Panc1 (cell line): ENCODE results near the gene CCDC187. TPM values are rescaled to one million over a fixed set of nuclear protein-coding genes. Genes with fewer than 3 reads are reported as not detected.

Experiments
- ATAC-seq: fragments of 200-7000 bp; cut with Tn5 transposase; 2 replicates; pipeline ENCODE4 v1.9.1; 2020; ENCODE audit warnings: mild to moderate bottlenecking, moderate library complexity
- BruUV-seq: library from RNA; stranded (reverse); fragments of 400-500 nt; replicated peaks from 2 replicates; lab custom pipeline; 2021; lab: Mats Ljungman, UMichigan
- CTCF ChIA-PET: fragments of 300-600 bp; sonication (Branson Sonifier 250); formaldehyde crosslinking; loops from one replicate; lab custom pipeline; 2022; ENCODE audit warnings: antibody characterized with exemption; lab: Charles Lee
- POLR2A ChIA-PET: fragments of 300-600 bp; sonication (Branson Sonifier 250); formaldehyde crosslinking; loops from one replicate; lab custom pipeline; 2022; ENCODE audit warnings: antibody characterized with exemption; lab: Charles Lee
- DNase-seq: peaks from one replicate; pipeline ENCODE4 v3.0.0-alpha.2; 2010; ENCODE audit warnings: low read depth, low spot score
- H3K27ac ChIP-seq: 2 replicates; pipeline ENCODE4 v1.5.1; 2011; ENCODE audit warnings: mild to moderate bottlenecking, low read length, inconsistent platforms
- H3K27me3 ChIP-seq: fragments of 200-500 bp; sonication (Bioruptor generic); 2 replicates; pipeline ENCODE4 v1.6.0; 2014; ENCODE audit warnings: low read length, inconsistent platforms; ENCODE audit not compliant: control insufficient read depth, insufficient read depth
- H3K36me3 ChIP-seq: fragments of 200-500 bp; sonication (Bioruptor generic); 2 replicates; pipeline ENCODE4 v1.5.1; 2014; ENCODE audit warnings: inconsistent platforms, mild to moderate bottlenecking, low read length, moderate library complexity; ENCODE audit not compliant: control insufficient read depth, insufficient read depth
- H3K4me1 ChIP-seq: 2 replicates; pipeline ENCODE4 v1.5.1; 2011; ENCODE audit warnings: inconsistent platforms, mild to moderate bottlenecking, low read length, moderate library complexity; ENCODE audit not compliant: control insufficient read depth, insufficient read depth
- H3K4me3 ChIP-seq, 2 experiments: 2 replicates each; pipeline ENCODE4 v1.5.1; 2011 to 2012; ENCODE audit warnings: low read depth in 2 of 2, low read length in 2 of 2, mild to moderate bottlenecking in 2 of 2, inconsistent platforms in 1 of 2, moderate library complexity in 1 of 2
- H3K9me3 ChIP-seq: fragments of 200-500 bp; sonication (Bioruptor generic); 2 replicates; pipeline ENCODE4 v1.5.1; 2014; ENCODE audit warnings: low read depth, mild to moderate bottlenecking, inconsistent platforms, low read length, moderate library complexity; ENCODE audit not compliant: control insufficient read depth, insufficient read depth
- POLR2AphosphoS5 ChIP-seq: IDR thresholded peaks from 2 replicates; pipeline ENCODE4 v1.6.1; 2012; ENCODE audit warnings: mild to moderate bottlenecking, low read depth, low read length, moderate library complexity
- SIN3A ChIP-seq: IDR thresholded peaks from 2 replicates; pipeline ENCODE4 v1.6.1; 2012; ENCODE audit warnings: low read depth, mild to moderate bottlenecking, low read length, moderate library complexity, borderline replicate concordance; ENCODE audit not compliant: insufficient read depth
- TCF7L2 ChIP-seq: IDR thresholded peaks from 2 replicates; pipeline ENCODE4 v1.6.1; 2011; ENCODE audit warnings: mild to moderate bottlenecking, low read depth, low read length, inconsistent platforms
- in situ Hi-C: cut with HindIII; loops from 2 replicates; pipeline ENCODE4 v1.10.0; 2016; ENCODE audit warnings: low sequenced_read_pairs, low pct_unique_long_range_greater_than_20kb
- intact Hi-C: fragments of 100-400 bp; cut with micrococcal nuclease; formaldehyde crosslinking; loops from one replicate; pipeline ENCODE4 v1.10.0; 2022; ENCODE audit not compliant: unreplicated experiment
- total RNA-seq: library from RNA; stranded (reverse); gene quantifications from one replicate; pipeline ENCODE4 v1.2.1, GENCODE V29; 2021; ENCODE audit not compliant: unreplicated experiment
- TF ChIP-seq, protein P1 (sequence below): fragments of 450-650 bp; IDR thresholded peaks from 2 replicates; pipeline ENCODE4 v1.5.1; 2017; ENCODE audit warnings: mild to moderate bottlenecking
- TF ChIP-seq, protein P2 (sequence below), 2 experiments: IDR thresholded peaks; 2 replicates each; pipeline ENCODE4 v1.6.1; 2011 to 2012; ENCODE audit warnings: low read depth in 2 of 2, control low read depth in 1 of 2, low read length in 1 of 2, mild to moderate bottlenecking in 1 of 2, moderate library complexity in 1 of 2; ENCODE audit not compliant: insufficient read depth in 1 of 2

Gene CCDC187
- total RNA-seq, 1 experiment from 2014 or later = not detected

DNA sequence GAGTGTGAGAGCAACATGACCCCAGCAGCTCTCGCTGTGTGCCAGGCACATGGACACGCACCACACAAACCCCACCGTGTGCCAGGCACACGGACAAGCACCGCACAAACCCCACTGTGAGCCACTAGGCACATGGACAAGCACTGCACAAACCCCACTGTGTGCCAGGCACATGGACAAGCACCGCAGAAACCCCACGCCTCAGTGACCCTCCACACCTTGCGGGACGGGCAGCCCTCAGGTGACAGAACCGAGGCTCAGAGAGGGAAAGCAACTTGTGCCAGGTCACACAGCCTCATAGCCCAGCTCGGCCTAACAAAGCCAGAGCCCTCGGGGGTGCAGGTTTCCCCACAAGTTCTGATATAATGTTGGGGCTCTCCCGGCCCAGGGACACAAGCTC, 21.5 kb upstream of the CCDC187 start:
- Histone ChIP-seq H3K9me3 (no peaks in the 10 kb centered on the region), H3K4me3 (no peak overlapping the region), H3K4me1 (no peaks in the 10 kb centered on the region; the same call in 1 of the 2 replicates), H3K27me3 (no peaks in the 10 kb centered on the region), H3K27ac (no peak overlapping the region), H3K36me3 (no peaks in the 10 kb centered on the region; the same call in 1 of the 2 replicates)
- in situ Hi-C loops (no loop called here), intact Hi-C loops (no loop called here)
- no TSS peak for BruUV-seq
- DNase-seq (no peak), ATAC-seq (no peak)
- ChIA-PET CTCF (no interaction called here), POLR2A (no interaction called here)
- TF ChIP-seq TCF7L2 (no peak), SIN3A (no peak), POLR2AphosphoS5 (no peak)
- TF ChIP-seq, protein P1, sequence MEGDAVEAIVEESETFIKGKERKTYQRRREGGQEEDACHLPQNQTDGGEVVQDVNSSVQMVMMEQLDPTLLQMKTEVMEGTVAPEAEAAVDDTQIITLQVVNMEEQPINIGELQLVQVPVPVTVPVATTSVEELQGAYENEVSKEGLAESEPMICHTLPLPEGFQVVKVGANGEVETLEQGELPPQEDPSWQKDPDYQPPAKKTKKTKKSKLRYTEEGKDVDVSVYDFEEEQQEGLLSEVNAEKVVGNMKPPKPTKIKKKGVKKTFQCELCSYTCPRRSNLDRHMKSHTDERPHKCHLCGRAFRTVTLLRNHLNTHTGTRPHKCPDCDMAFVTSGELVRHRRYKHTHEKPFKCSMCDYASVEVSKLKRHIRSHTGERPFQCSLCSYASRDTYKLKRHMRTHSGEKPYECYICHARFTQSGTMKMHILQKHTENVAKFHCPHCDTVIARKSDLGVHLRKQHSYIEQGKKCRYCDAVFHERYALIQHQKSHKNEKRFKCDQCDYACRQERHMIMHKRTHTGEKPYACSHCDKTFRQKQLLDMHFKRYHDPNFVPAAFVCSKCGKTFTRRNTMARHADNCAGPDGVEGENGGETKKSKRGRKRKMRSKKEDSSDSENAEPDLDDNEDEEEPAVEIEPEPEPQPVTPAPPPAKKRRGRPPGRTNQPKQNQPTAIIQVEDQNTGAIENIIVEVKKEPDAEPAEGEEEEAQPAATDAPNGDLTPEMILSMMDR = no peak
- TF ChIP-seq, protein P2, sequence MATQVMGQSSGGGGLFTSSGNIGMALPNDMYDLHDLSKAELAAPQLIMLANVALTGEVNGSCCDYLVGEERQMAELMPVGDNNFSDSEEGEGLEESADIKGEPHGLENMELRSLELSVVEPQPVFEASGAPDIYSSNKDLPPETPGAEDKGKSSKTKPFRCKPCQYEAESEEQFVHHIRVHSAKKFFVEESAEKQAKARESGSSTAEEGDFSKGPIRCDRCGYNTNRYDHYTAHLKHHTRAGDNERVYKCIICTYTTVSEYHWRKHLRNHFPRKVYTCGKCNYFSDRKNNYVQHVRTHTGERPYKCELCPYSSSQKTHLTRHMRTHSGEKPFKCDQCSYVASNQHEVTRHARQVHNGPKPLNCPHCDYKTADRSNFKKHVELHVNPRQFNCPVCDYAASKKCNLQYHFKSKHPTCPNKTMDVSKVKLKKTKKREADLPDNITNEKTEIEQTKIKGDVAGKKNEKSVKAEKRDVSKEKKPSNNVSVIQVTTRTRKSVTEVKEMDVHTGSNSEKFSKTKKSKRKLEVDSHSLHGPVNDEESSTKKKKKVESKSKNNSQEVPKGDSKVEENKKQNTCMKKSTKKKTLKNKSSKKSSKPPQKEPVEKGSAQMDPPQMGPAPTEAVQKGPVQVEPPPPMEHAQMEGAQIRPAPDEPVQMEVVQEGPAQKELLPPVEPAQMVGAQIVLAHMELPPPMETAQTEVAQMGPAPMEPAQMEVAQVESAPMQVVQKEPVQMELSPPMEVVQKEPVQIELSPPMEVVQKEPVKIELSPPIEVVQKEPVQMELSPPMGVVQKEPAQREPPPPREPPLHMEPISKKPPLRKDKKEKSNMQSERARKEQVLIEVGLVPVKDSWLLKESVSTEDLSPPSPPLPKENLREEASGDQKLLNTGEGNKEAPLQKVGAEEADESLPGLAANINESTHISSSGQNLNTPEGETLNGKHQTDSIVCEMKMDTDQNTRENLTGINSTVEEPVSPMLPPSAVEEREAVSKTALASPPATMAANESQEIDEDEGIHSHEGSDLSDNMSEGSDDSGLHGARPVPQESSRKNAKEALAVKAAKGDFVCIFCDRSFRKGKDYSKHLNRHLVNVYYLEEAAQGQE (IDR thresholded peaks at IDR 0.05; ENCODE audit: insufficient read depth in 1 of 2, low read depth in 2 of 2, low read length in 1 of 2) = no peak

DNA sequence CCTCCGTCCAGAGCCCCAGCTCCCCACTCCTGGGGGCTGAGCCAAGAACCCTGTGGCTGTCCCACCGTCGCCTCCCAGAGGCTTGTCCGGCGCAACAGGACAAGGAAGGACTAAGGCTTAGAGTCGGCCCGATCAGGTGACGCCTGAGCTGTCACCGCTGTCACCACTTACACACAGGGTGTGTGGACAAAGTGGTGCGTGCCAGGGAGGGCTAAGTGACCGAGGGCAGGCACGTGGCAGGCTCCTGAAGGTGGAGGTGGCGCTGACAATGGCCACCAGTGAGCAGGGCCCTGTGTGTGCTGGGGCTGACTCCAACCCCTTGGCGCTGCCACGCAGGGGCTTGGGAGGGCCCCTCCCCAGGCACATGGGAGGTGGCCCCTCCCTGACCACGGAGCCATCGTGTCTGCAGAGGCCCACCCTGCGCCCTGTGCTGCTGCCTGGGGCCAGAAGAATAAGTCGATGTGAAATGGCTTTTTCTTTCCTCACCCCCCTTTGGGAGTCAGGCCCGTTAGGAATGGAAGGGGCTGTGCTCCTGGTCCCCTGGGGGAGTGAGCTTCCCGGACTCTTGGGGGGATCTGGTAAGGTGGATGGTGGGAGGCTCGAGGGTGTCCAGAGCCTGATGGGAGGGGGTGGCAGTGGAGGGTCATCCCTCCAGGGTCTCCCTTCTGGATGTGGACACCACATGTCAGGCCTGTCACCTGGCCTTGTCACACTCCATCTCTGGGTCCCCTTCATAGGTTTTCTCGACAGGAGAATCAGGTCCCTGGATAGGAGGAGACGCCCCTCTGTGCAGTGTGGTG, 20.8 kb upstream of the CCDC187 start:
- in situ Hi-C loops = no loop called here

More for the DNA sequence above, 20.8 kb upstream of the CCDC187 start:
- no peak for TF ChIP-seq TCF7L2
- no peak for TF ChIP-seq POLR2AphosphoS5
- TF ChIP-seq SIN3A = no peak
- TF ChIP-seq, protein P1 = no peak; the same call in 1 of the 2 replicates
- TF ChIP-seq, protein P2 (IDR thresholded peaks at IDR 0.05; ENCODE audit: insufficient read depth in 1 of 2, low read depth in 2 of 2, low read length in 1 of 2) = no peak
- no peaks in the 10 kb centered on the region for H3K9me3 ChIP-seq
- no peaks in the 10 kb centered on the region for H3K27me3 ChIP-seq
- intact Hi-C loops = no loop called here
- ChIA-PET CTCF (no interaction called here), POLR2A (no interaction called here)
- BruUV-seq = no TSS peak
- no peaks in the 10 kb centered on the region; the same call in 1 of the 2 replicates for H3K36me3 ChIP-seq
- H3K27ac ChIP-seq = no peak overlapping the region
- DNase-seq (no peak), ATAC-seq (peak; percentile 30; the same call in 1 of the 2 replicates)
- H3K4me3 ChIP-seq = no peak overlapping the region
- no peaks in the 10 kb centered on the region; the same call in 1 of the 2 replicates for H3K4me1 ChIP-seq
